ENCODE data around the gene TCFL5.
A peak's percentile ranks its signal among the peaks of the same experiment; 100 is the strongest.
"Not testable (repeated sequence)": the region's sequence is repeated elsewhere in the genome, so short reads cannot be mapped to it uniquely, and the experiment has no call there.

TCFL5 gene

GRCh38 chr20:62880147-62880934 is 18.7 kb upstream of the TCFL5 start:
- DNase-seq (ENCODE audit: low read depth in 1 of 2, low spot score in 1 of 2), result no peak

DNA sequence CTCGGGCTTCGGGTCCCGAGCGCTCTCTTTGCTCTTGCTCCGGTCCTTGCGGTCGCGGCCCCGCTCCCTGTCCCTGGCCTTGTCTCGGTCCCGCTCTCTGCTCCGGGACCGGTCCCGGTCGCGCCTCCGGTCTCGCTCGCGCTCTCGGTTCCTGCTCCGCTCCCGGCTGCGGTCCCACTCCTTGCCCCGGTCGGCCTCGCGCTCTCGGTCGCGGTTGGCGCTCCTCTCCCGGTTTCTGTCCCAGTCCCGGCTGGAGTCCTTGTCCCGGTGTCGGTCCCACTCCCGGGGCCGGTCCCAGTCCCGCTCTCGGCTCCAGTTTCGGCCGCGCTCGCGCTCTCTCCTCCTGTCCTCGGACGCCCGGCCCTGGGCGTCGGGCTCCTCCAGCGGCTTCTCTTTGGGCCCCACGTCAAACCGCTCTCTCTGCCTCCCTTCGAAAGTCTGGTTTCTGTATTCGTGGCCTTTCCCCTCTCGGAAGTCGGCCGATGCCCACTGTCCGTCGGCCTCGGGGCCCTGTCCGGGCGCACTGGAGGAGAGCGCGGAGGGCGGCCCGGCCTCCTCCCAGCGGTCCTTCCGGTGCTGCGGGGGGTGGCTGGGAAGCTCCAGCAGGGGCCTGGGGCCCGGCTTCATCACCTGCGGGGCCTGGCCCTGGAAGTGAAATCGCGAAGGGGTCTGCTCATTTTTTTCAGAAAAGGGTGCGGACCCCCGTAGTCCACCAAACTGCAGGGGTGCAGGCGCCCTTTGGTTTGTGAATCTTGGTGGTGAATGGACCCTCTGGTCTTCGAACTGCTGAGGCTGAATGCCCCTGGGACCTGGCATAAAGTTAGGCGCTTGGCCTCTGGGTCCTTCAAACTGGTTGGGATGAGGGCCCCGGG is 17.9 kb upstream of the TCFL5 start:
- DNase-seq (ENCODE audit: low read depth in 1 of 2, low spot score in 1 of 2), result no peak

DNA sequence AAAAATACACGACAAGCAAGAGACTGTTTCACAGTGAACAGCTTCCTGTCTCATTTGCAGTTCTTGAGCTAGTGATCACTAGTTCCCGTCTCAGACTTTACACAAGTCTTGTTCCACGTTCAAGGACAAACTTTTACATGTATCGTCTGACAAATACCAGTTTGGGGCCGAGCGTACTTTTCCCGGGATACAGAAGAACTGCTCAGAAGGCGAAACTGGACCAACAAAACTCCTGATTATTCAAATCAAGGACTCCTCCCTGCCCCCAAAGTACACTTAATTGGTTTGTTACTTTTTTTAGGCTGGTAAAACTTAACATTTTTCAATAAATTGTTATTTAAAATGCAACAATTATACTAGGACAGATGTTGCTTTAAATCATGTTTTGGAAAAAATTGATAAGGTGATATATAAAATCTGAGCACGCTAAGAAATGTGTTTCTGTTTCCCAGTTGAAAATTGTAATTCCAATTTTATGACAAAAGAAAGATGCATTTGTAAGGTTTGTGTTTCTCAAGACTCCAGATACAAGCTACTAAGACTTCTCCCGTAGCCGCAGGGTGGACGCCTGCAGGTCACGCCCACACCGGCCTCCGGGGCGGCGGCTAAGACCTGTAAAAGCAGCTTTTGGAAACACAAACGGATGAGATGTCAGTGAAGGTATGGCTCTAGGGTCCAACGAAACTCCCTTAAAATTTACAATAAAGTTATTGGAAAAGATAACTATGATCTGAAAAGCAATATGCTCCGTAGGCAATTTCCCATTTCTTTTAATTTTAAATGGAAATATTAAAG is 16.8 kb upstream of the TCFL5 start:
- DNase-seq (ENCODE audit: low read depth in 1 of 2, low spot score in 1 of 2), result no peak

DNA sequence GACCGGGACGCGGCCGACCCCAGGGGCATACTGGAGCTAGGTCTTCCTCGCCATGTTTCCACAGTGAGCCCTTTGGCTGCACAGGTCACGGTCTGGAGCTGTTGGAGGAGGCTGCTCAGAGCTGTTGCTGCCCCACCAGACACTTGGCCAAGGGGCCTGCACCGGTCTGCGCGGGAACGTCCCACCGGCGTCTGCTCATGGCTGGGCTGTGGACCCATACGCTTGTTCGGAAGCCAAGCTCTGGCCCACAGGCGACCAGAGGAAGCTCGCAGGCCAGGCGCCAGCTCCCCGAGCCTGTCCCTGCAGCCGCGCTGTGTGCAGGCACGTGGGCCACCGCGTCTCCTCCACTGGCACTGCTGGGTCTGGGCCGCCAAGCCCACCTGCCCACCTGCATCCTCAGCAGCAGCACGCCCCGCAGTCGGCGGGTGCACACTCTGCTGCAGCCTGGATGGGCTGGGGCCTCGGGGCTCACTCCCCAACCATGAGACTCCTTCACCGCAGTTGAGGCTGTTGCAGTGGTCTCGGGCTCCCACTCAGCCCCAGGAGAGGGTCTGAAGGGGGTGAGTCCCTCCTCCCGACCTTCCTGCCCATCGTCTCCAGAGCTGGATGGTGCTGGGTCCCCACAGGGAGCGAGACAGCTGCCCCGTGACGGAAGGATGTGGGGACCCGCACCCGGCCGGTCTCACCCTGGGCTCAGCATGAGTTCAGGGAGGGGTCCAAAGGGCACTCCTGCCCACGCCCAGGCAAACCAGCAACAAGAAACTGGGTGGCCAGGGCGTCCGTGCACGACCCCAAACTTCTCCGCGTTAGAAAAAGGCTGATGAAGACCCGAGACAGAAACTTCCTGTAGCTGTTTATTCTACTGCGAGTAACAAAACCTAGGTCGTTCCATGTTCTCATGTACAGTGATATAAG is 15.5 kb upstream of the TCFL5 start:
- DNase-seq (ENCODE audit: low read depth in 1 of 2, low spot score in 1 of 2), result no peak

- DNase-seq (ENCODE audit: low read depth in 1 of 2, low spot score in 1 of 2), result no peak
Observed at GRCh38 chr20:62876501-62876901, 14.9 kb upstream of the TCFL5 start.

GRCh38 chr20:62875419-62876361 is 14.1 kb upstream of the TCFL5 start:
- DNase-seq (ENCODE audit: low read depth in 1 of 2, low spot score in 1 of 2), result no peak

DNA sequence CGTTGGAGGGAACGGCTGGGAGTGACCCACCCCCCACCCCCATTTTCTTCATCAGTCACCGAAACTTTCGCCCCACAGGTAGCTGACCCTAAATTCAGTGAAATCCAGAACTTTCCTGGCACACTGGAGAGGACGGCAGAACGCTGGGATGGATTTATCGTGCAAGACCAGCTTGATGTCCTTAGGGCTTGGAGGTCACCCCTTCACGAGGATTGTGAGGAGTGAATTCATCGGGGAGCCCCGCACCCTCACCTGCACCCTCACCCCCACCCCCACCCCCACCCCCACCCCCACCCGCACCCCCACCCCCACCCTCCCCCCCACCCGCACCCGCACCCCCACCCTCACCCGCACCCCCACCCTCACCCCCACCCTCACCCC is 13.3 kb upstream of the TCFL5 start:
- no peak for DNase-seq (ENCODE audit: low read depth in 1 of 2, low spot score in 1 of 2)

- not testable (repeated sequence) for DNase-seq (ENCODE audit: low read depth in 1 of 2, low spot score in 1 of 2)
Observed at GRCh38 chr20:62873681-62874031, 12.0 kb upstream of the TCFL5 start.

DNA sequence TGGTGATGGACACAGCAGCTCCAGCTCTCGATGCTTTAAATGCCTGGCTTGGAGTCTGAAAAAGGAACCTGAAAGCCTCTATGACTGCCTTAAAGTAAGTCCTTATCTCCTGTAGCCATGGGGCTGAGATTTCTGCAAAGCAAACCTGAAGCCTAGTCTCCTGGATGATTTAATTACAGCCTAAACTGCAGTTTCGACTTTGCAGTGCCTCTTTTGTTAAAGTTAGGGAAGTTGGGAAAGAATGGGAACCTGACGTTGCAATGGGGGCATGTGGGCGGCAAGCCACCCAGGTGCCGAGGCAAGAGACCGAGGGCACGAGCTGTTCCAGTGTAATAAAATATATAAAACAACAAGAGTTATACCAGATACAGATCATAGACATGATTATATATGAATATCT is 11.7 kb upstream of the TCFL5 start:
- DNase-seq (ENCODE audit: low read depth in 1 of 2, low spot score in 1 of 2), result no peak

GRCh38 chr20:62872862-62873261 is 11.2 kb upstream of the TCFL5 start:
- no peak for DNase-seq (ENCODE audit: low read depth in 1 of 2, low spot score in 1 of 2)

GRCh38 chr20:62872184-62872847 is 10.7 kb upstream of the TCFL5 start:
- DNase-seq (ENCODE audit: low read depth in 1 of 2, low spot score in 1 of 2), result no peak

DNA sequence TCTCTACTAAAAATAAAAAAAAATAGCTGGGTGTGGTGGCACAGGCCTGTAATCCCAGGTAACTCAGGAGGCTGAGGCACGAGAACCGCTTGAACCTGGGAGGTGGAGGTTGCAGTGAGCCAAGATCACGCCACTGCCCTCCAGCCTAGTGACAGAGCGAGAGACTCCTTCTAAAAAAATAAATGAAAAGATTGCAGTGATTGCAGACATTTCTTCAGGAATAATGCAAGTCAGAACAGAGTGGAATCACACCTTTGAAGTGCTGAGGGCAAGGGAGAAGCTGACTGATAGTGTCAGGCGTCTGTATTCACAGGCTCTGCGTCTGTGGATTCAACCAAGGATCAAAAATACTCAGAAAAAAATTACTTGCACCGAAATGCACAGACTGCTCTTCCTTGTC is 2.6 kb upstream of the TCFL5 start:
- no peak for DNase-seq (ENCODE audit: low read depth in 1 of 2, low spot score in 1 of 2)

- DNase-seq (ENCODE audit: low read depth in 1 of 2, low spot score in 1 of 2), result peak in 1 of 2 donors; percentile 20
Observed at GRCh38 chr20:62860924-62861691, 514 bp downstream of the TCFL5 start.

- DNase-seq (ENCODE audit: low read depth in 1 of 2, low spot score in 1 of 2), result no peak
Observed at GRCh38 chr20:62860391-62860923, 1.2 kb downstream of the TCFL5 start.

DNA sequence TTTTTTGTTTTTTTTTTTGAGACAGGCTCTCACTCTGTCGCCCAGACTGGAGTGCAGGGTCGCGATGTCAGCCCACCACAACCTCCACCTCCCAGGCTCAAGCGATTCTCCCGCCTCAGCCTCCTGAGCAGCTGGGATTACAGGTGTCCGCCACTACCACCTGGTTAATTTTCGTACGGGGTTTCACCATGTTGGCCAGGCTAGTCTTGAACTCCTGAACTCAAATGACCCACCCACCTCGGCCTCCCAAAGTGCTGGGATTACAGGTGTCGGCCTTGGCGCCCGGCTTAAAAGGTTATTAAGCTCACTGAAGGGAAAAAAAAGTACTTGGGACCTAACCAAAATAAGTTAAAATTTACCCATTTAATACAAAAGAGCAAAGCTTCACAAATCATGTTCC is 1.9 kb downstream of the TCFL5 start:
- no peak for DNase-seq (ENCODE audit: low read depth in 1 of 2, low spot score in 1 of 2)

DNA sequence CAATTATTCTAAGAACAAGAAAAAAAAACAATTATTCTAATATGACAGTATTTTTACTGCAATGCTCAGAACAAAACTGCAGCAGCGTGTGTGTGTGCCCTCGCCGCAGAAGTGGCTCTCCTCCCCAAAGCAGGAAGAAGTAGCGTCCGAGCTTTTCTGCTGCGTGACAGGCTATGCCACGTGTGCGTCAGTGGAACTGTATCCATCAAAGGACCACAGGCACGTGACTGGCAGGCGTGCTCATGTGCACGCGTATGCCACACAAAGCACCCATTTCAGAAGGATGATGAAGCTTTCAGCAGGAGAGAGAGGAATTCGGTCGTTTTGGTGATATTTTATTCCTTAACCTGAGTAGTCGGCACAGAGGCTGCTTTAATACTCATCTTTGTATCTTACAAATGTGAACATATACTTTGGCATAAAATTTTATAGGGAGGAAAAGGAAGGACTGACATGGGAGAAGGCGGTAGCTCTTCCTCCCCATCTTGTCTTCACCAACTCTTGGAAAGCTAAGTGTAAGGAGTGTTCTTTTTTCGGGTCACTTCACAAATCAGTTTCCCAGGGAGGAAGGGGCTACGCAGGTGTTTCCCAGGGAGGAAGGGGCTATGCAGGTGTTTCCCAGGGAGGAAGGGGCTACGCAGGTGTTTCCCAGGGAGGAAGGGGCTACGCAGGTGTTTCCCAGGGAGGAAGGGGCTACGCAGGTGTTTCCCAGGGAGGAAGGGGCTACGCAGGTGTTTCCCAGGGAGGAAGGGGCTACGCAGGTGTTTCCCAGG is 3.4 kb downstream of the TCFL5 start:
- no peak for DNase-seq (ENCODE audit: low read depth in 1 of 2, low spot score in 1 of 2)

DNA sequence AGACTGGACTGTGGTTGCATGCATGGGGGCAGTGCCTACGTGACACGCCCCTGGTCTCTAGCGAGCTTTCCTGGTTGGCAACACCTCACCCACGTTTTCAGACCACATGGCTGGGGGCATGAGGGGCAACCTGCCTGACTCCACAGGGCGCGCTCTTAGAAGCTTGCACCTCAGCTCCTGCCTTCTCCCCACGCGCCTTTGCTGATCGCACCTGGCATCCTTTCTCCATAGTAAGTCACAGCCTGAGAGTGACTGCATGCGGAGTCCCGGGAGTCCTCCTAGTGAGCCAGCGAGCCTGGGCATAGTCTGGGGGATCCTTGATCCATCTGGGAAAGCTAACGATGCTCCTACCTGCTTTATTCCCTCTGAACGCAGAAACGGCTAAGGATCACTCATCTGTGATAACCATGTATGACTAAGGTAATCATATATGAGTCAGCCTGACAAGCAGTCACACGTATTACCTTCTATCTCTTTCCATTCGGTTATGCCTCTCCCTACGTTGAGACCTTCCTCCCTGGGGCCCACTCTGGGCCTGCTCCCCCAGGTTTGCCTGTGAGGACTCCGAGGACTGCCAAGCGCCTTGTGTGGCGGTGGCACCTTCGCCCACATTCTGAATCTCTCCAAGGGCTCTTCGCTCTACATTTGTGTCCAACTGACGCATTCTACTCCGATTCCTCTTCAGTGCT is 4.5 kb downstream of the TCFL5 start:
- DNase-seq (ENCODE audit: low read depth in 1 of 2, low spot score in 1 of 2), result no peak
